Activated CD4-positive, alpha-beta T cell treated with anti-CD3 and anti-CD28 coated beads, Interleukin-2, amount 50 U/mL, for 48 hours (primary cell): ENCODE data around the gene ABR.
"Not testable (repeated sequence)": the region's sequence is repeated elsewhere in the genome, so short reads cannot be mapped to it uniquely, and the experiment has no call there.

Experiments used
- DNase-seq, 2 experiments: peaks; one replicate each; pipeline ENCODE4 v3.0.0-alpha.2; 2020

The ABR gene

DNA sequence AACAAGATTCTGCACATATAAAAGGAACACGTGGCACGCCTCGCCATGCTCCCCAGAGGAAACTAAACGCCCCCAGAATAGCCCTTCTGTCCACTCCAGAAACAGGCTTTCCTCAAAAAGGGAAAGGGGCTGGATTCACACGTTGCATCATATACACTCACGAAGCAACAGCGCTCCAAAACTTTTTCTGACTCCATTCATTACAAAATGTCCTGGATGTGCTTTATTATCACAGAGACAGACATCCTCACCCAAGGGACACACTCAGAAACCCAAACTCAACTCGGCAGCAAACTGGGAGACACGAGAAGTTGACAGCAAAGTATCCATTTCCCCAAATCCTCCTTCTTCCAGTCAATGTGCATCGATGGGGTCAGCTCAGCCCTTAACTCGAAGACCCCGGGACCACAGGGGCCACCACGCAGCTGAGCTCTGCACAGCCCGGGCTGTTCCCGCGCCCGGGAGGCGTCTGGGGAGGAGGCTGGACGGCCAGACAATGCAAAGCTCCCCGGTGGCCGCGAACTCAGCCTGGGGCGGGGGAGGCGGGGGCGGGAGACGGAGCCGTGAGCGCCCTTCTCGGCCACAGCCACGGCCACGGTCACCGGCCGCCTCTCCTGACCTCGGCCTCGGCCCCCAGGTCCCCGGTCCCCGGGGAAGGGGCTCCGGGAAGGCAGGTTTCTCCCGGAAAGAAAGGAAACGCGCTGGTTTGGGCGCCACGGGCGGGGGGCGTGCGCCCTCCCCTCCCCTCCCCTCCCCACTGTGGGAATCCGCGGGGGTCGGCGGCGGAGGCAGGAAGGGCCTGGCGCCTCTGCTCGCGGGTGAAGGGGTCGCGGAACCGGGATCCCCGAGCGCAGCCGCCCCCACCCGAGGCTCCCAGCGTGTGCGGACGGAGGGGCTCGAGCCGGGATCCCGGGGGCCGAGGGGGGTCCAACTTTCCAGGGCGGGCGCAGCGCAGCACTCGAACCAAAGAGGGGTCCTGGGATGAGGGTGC, 201.4 kb downstream of the ABR start:
- no peak for DNase-seq

DNA sequence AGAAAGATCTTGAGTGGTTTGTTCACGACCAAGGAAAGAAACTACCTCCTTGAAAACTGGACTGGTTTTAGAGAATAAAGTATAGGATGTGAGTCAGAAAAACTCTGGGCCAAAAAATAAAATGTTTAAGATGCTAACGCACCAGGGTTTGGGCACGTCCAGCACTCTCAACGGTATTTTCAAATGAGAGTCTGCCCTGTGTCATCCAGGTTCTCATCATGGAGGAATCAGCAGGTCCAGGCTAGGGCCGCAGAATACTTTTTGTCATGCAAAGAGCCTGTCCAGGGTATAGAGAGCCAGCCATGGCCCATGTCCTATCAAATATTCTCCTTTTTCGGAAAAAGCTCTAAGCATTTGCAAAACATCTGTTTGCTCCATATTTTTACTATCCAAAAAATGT, 202.6 kb downstream of the ABR start:
- no peak for DNase-seq

DNA sequence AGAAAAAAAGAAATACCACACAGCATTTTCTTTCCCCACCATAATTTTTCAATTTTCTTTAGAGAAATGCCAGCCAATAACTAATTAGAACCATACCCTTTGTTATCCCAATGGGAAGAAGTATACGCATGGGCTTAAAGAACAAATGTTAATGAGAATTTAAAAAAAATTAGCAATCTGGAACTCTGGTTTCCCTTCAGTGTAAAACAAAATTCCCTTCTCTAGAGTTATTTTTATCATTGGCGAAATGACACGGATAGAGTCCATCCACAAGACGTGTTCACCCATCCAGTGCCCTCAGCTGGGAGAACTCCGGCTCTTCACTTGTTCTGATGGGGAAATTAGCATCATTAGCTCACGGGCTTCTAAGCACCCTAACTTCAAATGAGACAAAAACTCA, 203.5 kb downstream of the ABR start:
- DNase-seq: no peak

DNA sequence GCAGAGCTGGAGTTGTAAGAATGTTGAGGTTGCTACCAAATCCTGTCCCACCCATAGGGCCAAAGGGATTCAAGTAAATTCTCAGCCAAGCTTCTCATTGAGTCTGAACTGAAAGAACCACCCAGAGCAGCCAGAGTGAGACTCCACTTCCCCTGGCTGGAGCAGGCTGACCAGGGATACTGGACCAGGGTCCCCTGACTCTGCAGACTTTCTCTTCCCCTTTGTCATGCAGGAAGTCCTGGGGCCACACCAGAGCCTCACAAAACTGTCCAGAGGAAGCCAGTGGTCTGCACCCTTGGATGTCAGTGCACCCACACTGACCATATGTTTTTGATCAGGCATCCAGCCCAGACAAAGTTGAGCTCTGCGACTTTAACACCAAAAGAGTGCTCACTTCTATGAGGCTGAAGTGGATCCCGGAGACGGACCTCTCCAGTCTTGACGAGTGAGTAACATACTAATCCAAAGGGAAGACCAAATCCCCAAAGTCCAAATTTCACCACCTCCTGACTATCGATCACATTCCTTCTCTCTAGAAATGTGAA, 204.3 kb downstream of the ABR start:
- DNase-seq: no peak

DNA sequence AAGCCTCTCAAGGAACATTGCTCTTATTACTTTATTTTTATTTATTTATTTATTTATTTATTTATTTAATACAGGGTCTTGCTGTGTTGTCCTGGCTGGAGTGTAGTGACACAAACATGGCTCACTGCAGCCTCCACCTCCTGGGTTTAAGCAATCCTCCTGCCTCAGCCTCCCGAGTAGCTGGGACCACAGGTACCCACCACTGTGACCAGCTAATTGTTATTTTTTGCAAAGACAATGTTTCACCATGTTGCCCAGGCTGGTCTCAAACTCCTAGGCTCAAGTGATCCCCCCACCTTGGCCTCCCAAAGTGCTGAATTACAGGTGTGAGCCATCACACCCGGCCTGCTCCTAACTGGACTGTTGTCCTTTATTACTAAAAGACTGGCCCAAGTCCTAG, 205.0 kb downstream of the ABR start:
- DNase-seq: not testable (repeated sequence)

DNA sequence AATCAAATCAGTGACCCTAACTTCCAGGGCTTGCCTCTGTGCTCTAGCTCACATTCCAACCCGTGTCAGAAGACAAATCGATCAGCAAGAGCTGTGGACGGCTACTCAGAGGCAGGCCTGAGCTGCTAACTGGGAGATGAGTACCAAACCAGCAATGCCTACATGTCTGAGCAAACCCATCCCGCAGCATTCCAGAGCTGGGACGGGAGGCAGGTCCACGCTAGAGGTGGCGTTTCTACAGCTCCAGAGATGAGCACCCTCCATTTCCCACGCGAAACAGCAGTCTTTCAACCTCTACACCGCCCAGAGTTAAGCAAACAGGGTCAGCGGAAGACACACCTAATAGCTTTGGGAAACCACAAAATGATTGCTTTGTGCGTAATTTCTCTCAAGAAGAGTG, 206.7 kb downstream of the ABR start:
- DNase-seq: no peak

DNA sequence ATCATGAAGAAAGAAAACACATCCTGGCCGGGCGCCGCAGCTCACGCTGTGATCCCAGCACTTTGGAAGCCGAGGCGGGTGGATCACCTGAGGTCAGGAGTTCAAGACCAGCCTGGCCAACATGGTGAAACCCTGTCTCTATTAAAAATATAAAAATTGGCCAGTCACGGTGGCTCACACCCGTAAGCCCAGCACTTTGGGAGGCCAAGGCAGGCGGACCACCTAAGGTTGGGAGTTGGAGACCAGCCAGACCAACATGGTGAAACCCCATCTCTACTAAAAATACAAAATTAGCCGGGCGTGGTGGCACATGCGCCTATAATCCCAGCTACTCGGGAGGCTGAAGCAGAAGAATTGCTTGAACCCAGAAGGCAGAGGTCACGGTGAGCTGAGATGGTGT, 207.9 kb downstream of the ABR start:
- not testable (repeated sequence) for DNase-seq

DNA sequence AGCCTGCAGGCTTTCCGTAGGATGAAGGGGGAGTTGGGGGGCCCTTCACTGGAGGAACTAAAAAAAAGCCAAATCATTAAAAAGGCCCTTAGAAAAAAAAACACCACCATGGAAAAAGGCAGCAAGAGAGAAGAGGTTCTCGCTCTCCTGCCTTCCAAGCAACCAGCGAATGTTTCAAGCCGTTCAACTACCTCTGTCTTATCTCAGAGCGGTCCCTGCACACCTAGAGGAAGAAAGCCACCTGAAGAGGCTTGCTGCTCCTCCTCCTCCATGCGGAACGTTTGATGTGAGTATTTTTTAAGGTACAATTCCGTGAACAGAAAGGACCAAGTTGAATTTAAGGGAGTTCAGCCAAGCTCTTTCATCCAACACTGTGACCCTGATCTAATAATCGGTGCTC, 209.4 kb downstream of the ABR start:
- no peak for DNase-seq

DNA sequence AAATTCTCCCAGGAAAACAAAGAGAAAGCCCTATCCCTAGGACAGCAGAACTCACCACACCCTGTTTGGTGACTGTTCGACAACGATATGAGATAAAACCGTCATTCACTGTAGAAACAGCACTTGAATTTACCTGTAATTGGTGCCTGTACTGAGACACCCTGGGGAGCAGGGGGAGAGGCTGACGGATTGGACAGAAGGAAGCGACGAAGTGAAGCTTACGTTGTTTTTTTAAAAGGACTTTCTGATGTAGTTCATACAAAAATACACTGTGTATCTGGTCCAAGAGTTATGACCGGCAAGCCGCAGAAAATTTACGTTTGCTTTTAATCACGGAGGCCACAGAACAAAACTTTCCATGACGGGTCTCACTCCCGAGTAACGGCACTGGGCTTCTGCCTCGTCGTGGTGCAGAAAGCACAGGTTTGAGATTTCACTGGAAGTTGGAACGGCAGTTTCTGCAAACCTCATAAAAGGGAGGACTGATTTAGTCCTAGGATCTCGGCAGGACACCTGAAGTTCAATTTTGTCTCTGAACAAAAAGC, 209.9 kb downstream of the ABR start:
- no peak for DNase-seq

DNA sequence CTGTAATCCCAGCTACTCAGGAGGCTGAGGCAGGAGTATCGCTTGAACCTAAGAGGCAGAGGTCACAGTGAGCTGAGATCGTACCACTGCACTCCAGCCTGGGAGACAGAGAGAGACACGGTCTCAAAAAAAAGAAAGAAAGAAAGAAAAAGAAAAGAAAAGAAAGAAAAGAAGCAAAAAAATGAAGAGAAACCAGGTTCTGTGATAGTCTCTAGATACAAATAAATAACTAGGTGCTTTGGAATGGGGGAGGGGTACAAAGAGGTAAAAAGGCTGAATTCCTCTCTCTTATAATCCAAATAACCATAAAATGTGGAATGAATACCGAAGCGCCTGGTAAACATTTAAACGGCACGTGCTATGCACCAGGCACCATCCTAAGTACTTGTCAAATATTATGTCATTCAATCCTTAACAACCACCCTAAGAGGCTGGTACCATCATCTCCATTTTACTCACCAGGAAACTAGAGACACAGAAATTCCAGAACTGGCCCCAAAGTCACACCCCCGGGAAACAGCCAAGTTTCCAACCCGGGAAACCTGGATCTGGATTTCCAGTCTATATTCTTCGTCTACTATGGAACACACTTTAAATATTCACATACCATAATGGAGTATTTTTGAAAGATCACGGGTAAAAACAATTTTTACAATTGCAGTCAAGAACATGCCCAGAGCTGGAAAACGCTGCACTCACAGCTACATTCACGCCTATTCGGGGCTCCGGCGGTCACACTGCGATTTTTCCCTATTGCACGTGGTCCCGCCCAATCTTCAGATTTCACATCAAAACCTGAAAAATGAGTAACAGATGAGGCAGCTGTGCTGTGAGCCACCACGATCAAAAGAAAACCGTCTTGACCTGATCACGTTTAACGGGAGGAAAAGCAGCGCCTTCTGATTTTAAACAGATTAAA, 210.7 kb downstream of the ABR start:
- DNase-seq: no peak

DNA sequence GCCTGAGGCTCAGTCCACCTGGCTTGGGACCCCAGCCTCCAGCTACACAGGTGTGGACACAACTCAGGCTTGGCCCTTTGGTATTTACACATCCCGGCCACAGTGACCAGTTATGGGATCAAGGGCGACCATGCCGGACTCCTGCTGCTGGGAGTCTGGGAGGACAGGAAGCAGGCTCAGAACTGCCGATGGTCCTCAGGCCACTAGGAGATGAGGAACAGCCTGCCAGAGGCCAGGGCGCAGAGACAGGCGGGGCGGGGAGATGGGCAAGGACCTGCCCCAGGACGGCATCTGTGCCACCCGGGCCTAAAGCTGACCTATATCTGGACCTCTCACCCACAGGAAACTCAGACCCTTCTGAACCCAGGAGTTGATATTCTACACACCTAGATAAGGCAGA, 212.7 kb downstream of the ABR start:
- no peak for DNase-seq

DNA sequence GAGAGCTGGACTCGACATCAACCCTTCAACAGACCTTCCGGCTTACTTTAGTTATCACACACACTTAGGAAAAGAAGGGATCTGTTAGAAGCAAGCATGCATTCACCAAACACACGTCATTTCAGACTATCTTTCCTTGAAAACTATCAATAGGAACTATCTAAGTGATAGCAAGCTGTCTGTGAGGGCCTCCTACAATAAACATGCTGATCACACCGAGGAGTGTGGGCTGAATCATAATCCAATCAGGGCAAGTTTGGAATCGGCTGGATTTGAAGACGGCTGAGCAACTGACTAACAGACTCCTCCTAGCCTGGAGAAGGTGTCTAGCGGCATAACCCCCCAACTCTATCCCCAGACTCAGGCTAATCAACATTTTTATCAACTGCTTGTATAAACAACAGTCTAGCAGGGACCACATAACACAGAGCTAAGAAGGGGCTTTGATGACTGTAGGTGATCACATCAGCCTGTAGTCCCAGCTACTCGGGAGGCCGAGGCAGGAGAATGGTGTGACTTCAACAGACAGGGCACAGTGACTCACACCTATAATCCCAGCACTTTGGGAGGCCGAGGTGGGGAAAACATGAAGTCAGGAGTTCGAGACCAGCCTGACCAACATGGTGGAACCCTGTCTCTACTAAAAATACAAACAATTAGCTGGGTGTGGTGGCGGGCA, 214.3 kb downstream of the ABR start:
- DNase-seq: no peak

DNA sequence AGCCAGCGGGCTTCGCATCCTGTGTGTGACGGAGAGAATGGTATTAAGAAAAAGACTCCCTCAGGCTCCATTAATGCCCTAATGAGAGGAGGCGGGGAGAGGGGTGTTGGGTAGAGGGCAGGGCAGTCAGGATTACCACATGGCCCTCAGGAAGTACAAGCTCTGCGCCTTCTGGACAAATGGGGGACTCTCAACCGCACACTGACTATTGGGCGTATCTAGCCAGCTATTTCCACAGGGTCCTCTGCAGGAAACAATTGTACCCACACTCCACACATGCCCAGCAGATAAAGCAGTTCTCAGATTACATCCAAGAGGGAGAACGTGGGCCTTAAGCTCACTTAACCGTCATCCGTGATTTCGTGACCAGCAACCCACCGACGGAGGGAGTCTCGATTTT, 214.9 kb downstream of the ABR start:
- no peak for DNase-seq

DNA sequence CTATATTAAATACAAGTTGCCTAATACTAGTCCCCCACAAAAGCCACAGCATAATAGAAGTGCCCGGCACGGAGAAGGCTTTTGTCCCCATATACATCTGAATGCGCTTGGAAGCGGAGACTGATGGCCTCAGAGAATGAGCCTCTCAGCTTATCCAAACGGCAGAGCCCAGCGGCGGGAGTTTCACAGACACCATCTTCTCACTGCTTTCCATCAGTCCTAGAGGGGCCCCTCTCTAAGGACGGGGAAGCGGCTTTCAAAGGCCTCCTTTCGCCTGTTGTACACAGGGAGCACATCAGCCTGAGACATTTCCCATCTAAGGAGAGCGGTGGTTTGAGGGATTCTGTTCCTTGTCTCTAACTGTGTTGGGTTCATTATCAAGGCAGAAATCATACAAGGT, 217.1 kb downstream of the ABR start:
- DNase-seq: no peak

DNA sequence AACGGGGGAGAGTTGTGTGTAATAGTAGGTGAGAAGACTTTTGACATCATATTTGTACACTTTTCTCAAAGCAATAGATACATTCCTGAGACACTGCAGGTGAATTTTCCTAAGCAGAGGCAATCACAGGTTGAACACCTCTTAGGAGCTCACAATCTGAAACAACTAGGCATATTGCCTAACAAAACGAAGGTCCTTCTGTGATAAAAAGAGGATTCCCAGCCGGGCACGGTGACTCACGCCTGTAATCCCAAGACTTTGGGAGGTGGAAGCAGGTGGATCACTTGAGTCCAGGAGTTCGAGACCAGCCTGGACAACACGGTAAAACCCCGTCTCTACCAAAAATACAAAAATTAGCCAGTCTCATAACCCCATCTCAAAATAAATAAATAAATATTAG, 217.6 kb downstream of the ABR start:
- no peak for DNase-seq

DNA sequence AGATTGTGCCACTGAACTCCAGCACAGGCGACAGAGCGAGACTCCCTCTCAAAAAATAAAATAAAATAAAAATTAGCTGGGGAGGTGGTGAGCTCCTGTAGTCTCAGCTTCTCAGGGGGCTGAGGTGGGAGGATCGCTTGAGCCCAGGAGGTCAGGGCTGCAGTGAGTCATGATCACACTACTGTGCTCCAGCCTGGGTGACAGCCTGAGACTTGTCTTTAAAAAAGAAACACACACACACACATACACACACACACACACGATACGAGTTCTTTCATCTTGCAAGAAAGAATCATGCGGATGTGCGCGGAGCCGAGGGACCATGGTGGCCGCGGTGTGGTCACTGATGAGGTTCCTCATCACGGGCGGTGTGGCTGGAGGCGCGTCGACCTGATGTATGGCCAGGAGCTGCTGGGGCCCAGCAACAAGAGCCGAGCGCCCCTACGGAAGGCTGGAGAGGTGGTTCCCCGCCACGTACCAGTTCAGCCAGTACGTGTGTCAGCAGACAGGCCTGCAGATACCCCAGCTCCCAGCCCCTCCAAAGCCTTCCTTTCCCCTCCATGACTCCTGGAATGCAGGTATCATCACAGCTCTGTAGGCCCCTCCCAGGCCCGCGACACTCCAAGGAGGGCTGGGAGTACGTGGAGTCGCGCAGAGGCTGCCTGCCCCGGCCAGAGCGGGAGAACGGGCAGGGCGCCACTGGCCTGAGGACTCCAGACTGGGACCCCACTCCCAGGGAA, 220.9 kb downstream of the ABR start:
- no peak for DNase-seq

DNA sequence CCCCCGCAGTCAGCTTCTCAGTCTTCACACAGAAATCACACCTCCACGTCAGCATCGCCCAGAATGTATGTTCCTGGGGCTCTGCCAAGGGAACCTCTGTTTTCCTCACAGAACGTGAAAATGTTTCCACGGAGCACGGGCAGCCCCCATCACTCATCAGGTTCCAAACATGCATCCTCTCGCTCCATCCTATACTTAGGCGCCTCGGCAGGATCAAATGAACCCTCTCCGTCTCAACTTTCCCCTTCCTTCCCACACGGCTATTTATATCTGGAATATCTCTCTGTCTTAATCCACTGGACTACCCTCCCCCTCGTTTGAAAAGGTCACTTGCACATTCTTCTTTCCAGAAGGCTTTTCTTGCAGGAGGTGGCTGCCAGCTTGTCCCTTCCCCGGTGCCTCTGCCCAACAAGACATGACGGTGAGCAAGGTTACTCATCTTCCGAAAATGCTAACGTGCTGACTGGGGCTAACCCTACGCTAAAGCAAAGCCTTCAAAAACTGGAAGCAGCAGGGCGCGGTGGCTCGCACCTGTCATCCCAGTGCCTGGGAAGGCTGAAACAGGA, 221.8 kb downstream of the ABR start:
- no peak for DNase-seq

DNA sequence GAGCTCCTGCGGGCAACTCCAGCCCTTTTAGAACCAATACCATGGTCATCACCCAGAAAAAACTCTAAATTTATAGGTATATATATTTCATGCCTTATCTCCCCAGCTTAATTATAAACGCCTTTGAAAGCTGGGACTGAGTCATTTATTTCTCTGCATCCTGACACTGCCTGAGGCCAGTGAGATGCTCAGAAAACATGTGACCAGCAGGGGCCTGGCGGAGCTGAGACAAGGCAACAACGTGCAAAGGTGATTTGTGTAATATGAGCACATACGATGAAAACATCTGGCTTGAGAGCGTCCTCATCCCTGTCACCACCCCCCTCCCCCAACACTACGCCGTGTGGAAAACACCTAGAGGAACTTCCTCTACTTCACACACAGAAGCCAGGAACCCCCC, 222.9 kb downstream of the ABR start:
- no peak for DNase-seq

DNA sequence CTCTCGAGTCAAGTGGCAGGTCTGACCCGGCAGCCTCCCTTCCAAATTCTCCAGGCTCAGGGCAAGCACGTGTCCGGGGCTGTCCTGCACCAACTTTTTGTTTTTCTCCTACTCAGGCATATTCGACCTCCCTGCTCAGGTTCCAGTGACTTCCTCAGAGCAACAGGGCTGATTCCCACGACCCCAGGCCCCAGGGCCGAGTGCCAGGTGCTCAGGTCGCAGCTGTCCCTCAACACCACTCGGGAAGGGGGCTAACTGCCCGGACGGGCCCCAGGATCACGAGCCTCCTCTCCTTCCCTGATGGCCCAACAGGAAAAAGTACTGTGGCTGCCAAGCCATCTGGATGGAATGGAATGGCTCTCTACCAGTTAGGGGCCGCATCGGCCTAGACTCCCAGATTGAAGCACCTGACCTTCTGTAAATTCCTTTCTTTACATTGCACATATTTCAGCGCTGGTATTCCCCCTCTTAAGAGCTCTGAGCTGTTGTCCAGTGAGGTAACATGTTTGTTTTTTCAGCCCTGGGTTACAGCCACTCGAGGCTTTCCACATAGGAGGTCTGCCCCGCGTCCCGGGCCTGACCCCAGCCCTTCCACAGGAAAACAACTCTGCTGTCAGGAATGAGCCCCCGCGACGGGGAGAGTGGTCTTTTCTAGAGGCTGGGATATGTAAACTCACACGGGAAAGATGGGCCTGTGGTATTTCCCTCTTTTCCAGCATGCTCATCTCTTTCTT, 225.2 kb downstream of the ABR start:
- no peak for DNase-seq

DNA sequence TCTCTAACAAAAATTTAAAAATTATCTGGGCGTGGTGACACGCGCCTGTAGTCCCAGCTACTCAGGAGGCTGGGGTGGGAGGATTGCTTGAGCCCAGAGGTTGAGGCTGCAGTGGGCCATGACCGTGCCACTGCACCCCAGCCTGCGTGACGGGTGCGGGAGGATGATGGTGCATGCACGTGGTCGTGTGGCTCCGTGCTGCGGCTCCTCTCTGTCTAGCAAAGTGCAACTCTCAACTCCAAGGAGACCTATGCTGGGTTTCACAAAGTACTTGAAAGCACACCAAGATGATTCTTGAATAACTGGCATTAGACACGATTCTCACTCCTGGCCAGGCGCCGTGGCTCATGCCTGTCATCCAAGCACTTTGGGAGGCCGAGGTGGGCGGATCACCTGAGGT, 226.0 kb downstream of the ABR start:
- DNase-seq: no peak
